ENCODE measurements around the gene RPN2. TPM values are rescaled to one million over a fixed set of nuclear protein-coding genes. Genes with fewer than 3 reads are reported as not detected.

The RPN2 gene
- total and polyA plus RNA-seq, 2 donors = 122 to 137 TPM

- no peaks in the 10 kb centered on the region for H3K4me1 ChIP-seq (ENCODE audit: insufficient read depth)
- peaks cover 8% of the 10 kb centered on the region for H3K36me3 ChIP-seq (ENCODE audit: insufficient read depth)
- DNase-seq (ENCODE audit: extremely low spot score) = no peak
- 85% methylated on average over 6 of the region's 6 CpGs for WGBS
- no peak overlapping the region for H3K4me3 ChIP-seq (ENCODE audit: low read depth, low read length)
- H3K27ac ChIP-seq (ENCODE audit: low read depth) = no peak overlapping the region
These were observed 30.7 kb downstream of the RPN2 start for GRCh38 chr20:37209661-37210314.

GRCh38 chr20:37218441-37218840 is 39.3 kb downstream of the RPN2 start:
- whole genome bisulfite sequencing = 98% methylated on average over 4 of the region's 4 CpGs
- H3K27ac ChIP-seq (ENCODE audit: low read depth) = no peak overlapping the region

GRCh38 chr20:37218976-37219375 is 39.8 kb downstream of the RPN2 start:
- no peak overlapping the region for H3K27ac ChIP-seq (ENCODE audit: low read depth)
- H3K4me1 ChIP-seq (ENCODE audit: insufficient read depth) = no peaks in the 10 kb centered on the region
- DNase-seq (ENCODE audit: extremely low spot score) = no peak
- H3K36me3 ChIP-seq (ENCODE audit: insufficient read depth) = peaks cover 1% of the 10 kb centered on the region
- WGBS = 87% methylated on average over 4 of the region's 4 CpGs
- H3K4me3 ChIP-seq (ENCODE audit: low read depth, low read length) = no peak overlapping the region

More at GRCh38 chr20:37218441-37218840, 39.3 kb downstream of the RPN2 start:
- H3K4me1 ChIP-seq (ENCODE audit: insufficient read depth) = no peaks in the 10 kb centered on the region
- no peak overlapping the region for H3K4me3 ChIP-seq (ENCODE audit: low read depth, low read length)
- H3K36me3 ChIP-seq (ENCODE audit: insufficient read depth) = peaks cover 1% of the 10 kb centered on the region
- DNase-seq (ENCODE audit: extremely low spot score) = no peak

- H3K27ac ChIP-seq (ENCODE audit: low read depth) = no peak overlapping the region
- peaks cover 1% of the 10 kb centered on the region for H3K36me3 ChIP-seq (ENCODE audit: insufficient read depth)
- DNase-seq (ENCODE audit: extremely low spot score) = no peak
- no peaks in the 10 kb centered on the region for H3K4me1 ChIP-seq (ENCODE audit: insufficient read depth)
- 52% methylated on average over 10 of the region's 10 CpGs for whole genome bisulfite sequencing
- no peak overlapping the region for H3K4me3 ChIP-seq (ENCODE audit: low read depth, low read length)
These were observed 40.9 kb downstream of the RPN2 start for GRCh38 chr20:37219751-37220668.

GRCh38 chr20:37220731-37221130 is 41.6 kb downstream of the RPN2 start:
- no peak for DNase-seq (ENCODE audit: extremely low spot score)
- Histone ChIP-seq H3K36me3 (ENCODE audit: insufficient read depth) (peaks cover 6% of the 10 kb centered on the region), H3K4me1 (ENCODE audit: insufficient read depth) (no peaks in the 10 kb centered on the region), H3K27ac (ENCODE audit: low read depth) (no peak overlapping the region), H3K4me3 (ENCODE audit: low read depth, low read length) (no peak overlapping the region)
- 29% methylated on average over 3 of the region's 3 CpGs for WGBS

- Histone ChIP-seq H3K36me3 (ENCODE audit: insufficient read depth) (peaks cover 6% of the 10 kb centered on the region), H3K27ac (ENCODE audit: low read depth) (no peak overlapping the region), H3K4me1 (ENCODE audit: insufficient read depth) (no peaks in the 10 kb centered on the region), H3K4me3 (ENCODE audit: low read depth, low read length) (no peak overlapping the region)
- 81% methylated on average over 4 of the region's 4 CpGs for WGBS
- DNase-seq (ENCODE audit: extremely low spot score) = no peak
These were observed 43.0 kb downstream of the RPN2 start for GRCh38 chr20:37222086-37222485.

GRCh38 chr20:37223053-37223452 is 43.9 kb downstream of the RPN2 start:
- DNase-seq (ENCODE audit: extremely low spot score) = no peak
- Histone ChIP-seq H3K36me3 (ENCODE audit: insufficient read depth) (peaks cover 6% of the 10 kb centered on the region), H3K27ac (ENCODE audit: low read depth) (no peak overlapping the region), H3K4me3 (ENCODE audit: low read depth, low read length) (no peak overlapping the region), H3K4me1 (ENCODE audit: insufficient read depth) (no peaks in the 10 kb centered on the region)

GRCh38 chr20:37225146-37225545 is 46.0 kb downstream of the RPN2 start:
- Histone ChIP-seq H3K27ac (ENCODE audit: low read depth) (no peak overlapping the region), H3K36me3 (ENCODE audit: insufficient read depth) (peaks cover 13% of the 10 kb centered on the region), H3K4me3 (ENCODE audit: low read depth, low read length) (no peak overlapping the region), H3K4me1 (ENCODE audit: insufficient read depth) (no peaks in the 10 kb centered on the region)
- 64% methylated on average over 5 of the region's 5 CpGs for WGBS
- DNase-seq (ENCODE audit: extremely low spot score) = no peak

- DNase-seq (ENCODE audit: extremely low spot score) = no peak
- H3K36me3 ChIP-seq (ENCODE audit: insufficient read depth) = peaks cover 15% of the 10 kb centered on the region
- H3K4me3 ChIP-seq (ENCODE audit: low read depth, low read length) = no peak overlapping the region
- H3K4me1 ChIP-seq (ENCODE audit: insufficient read depth) = no peaks in the 10 kb centered on the region
- 59% methylated on average over 3 of the region's 3 CpGs for WGBS
- H3K27ac ChIP-seq (ENCODE audit: low read depth) = no peak overlapping the region
These were observed 47.8 kb downstream of the RPN2 start for GRCh38 chr20:37226889-37227288.

GRCh38 chr20:37228082-37228481 is 49.0 kb downstream of the RPN2 start:
- Histone ChIP-seq H3K4me1 (ENCODE audit: insufficient read depth) (no peaks in the 10 kb centered on the region), H3K27ac (ENCODE audit: low read depth) (no peak overlapping the region)
- 61% methylated on average over 6 of the region's 6 CpGs for WGBS

GRCh38 chr20:37228656-37229055 is 49.5 kb downstream of the RPN2 start:
- DNase-seq (ENCODE audit: extremely low spot score) = no peak
- Histone ChIP-seq H3K4me3 (ENCODE audit: low read depth, low read length) (no peak overlapping the region), H3K36me3 (ENCODE audit: insufficient read depth) (peaks cover 16% of the 10 kb centered on the region), H3K27ac (ENCODE audit: low read depth) (no peak overlapping the region), H3K4me1 (ENCODE audit: insufficient read depth) (no peaks in the 10 kb centered on the region)
- 82% methylated on average over 5 of the region's 5 CpGs for WGBS

More at GRCh38 chr20:37228082-37228481, 49.0 kb downstream of the RPN2 start:
- Histone ChIP-seq H3K4me3 (ENCODE audit: low read depth, low read length) (no peak overlapping the region), H3K36me3 (ENCODE audit: insufficient read depth) (peaks cover 15% of the 10 kb centered on the region)
- DNase-seq (ENCODE audit: extremely low spot score) = no peak

GRCh38 chr20:37229357-37229756 is 50.2 kb downstream of the RPN2 start:
- DNase-seq (ENCODE audit: extremely low spot score) = no peak
- WGBS = 89% methylated on average over 4 of the region's 4 CpGs
- Histone ChIP-seq H3K36me3 (ENCODE audit: insufficient read depth) (peaks cover 17% of the 10 kb centered on the region), H3K27ac (ENCODE audit: low read depth) (no peak overlapping the region), H3K4me3 (ENCODE audit: low read depth, low read length) (no peak overlapping the region), H3K4me1 (ENCODE audit: insufficient read depth) (no peaks in the 10 kb centered on the region)

- peaks cover 17% of the 10 kb centered on the region for H3K36me3 ChIP-seq (ENCODE audit: insufficient read depth)
- 91% methylated on average over 6 of the region's 6 CpGs for WGBS
These were observed 51.1 kb downstream of the RPN2 start for GRCh38 chr20:37230200-37230599.

More at GRCh38 chr20:37230200-37230599, 51.1 kb downstream of the RPN2 start:
- no peak for DNase-seq (ENCODE audit: extremely low spot score)
- H3K4me1 ChIP-seq (ENCODE audit: insufficient read depth) = no peaks in the 10 kb centered on the region
- no peak overlapping the region for H3K4me3 ChIP-seq (ENCODE audit: low read depth, low read length)
- H3K27ac ChIP-seq (ENCODE audit: low read depth) = no peak overlapping the region
